Effector CD4-positive, alpha-beta T cell (primary cell): ENCODE results near the gene SNRK.

Source experiments
- DNase-seq: peaks from one replicate; pipeline ENCODE4 v3.0.0-alpha.2; 2020
- total RNA-seq: gene quantifications from one replicate; lab custom pipeline; 2026; lab: John Stamatoyannopoulos, UW

Gene SNRK
- total RNA-seq: 430 reads per million, percentile 97 among the genes with 10 or more reads in this experiment

GRCh38 chr3:43286115-43286840 lies at the start of gene SNRK:
Gene SNRK (plus strand): TSS chr3:43286540. CDS start chr3:43303204, 16,664 bp downstream.
- peak; percentile 90 for DNase-seq

GRCh38 chr3:43238801-43239200 lies 47.5 kb upstream of the SNRK start:
- DNase-seq: no peak

GRCh38 chr3:43239755-43240154 lies 46.6 kb upstream of the SNRK start:
- no peak for DNase-seq

GRCh38 chr3:43243590-43244587 lies 42.5 kb upstream of the SNRK start:
- no peak for DNase-seq

- DNase-seq: no peak
Measured at GRCh38 chr3:43244694-43245093, 41.6 kb upstream of the SNRK start.

GRCh38 chr3:43246976-43247375 lies 39.4 kb upstream of the SNRK start:
- no peak for DNase-seq

- no peak for DNase-seq
Measured at GRCh38 chr3:43247561-43248184, 38.7 kb upstream of the SNRK start.

GRCh38 chr3:43248185-43248583 lies 38.2 kb upstream of the SNRK start:
- no peak for DNase-seq

GRCh38 chr3:43248973-43249372 lies 37.4 kb upstream of the SNRK start:
- DNase-seq: no peak

GRCh38 chr3:43249405-43249804 lies 36.9 kb upstream of the SNRK start:
- DNase-seq: no peak

GRCh38 chr3:43253294-43253693 lies 33.0 kb upstream of the SNRK start:
- no peak for DNase-seq

- DNase-seq: no peak
Measured at GRCh38 chr3:43254125-43254524, 32.2 kb upstream of the SNRK start.

GRCh38 chr3:43255662-43256061 lies 30.7 kb upstream of the SNRK start:
- DNase-seq: no peak

GRCh38 chr3:43256714-43257461 lies 29.5 kb upstream of the SNRK start:
- no peak for DNase-seq

GRCh38 chr3:43257850-43258249 lies 28.5 kb upstream of the SNRK start:
- DNase-seq: no peak

GRCh38 chr3:43259626-43260025 lies 26.7 kb upstream of the SNRK start:
- DNase-seq: no peak

GRCh38 chr3:43260412-43260811 lies 25.9 kb upstream of the SNRK start:
- no peak for DNase-seq

GRCh38 chr3:43262194-43262593 lies 24.1 kb upstream of the SNRK start:
- no peak for DNase-seq

GRCh38 chr3:43266451-43266850 lies 19.9 kb upstream of the SNRK start:
- DNase-seq: no peak

GRCh38 chr3:43266995-43267394 lies 19.3 kb upstream of the SNRK start:
- DNase-seq: no peak

- no peak for DNase-seq
Measured at GRCh38 chr3:43268636-43269035, 17.7 kb upstream of the SNRK start.

- no peak for DNase-seq
Measured at GRCh38 chr3:43270078-43270477, 16.3 kb upstream of the SNRK start.

GRCh38 chr3:43273416-43273815 lies 12.9 kb upstream of the SNRK start:
- no peak for DNase-seq
